HepG2 (cell line): Measurements from ENCODE around the gene AGAP1.

Source experiments
- CC2D1A ChIP-seq: sonication (generic); formaldehyde crosslinking; IDR thresholded peaks from 2 replicates; pipeline ENCODE4 v1.8.1; 2023; ENCODE audit warnings: mild to moderate bottlenecking, missing genetic modification reagents
- ESRRA ChIP-seq: sonication (generic); formaldehyde crosslinking; IDR thresholded peaks from 2 replicates; pipeline ENCODE4 v1.5.1; 2020; ENCODE audit warnings: mild to moderate bottlenecking, low read depth, missing genetic modification reagents
- KDM2A ChIP-seq: sonication (generic); formaldehyde crosslinking; IDR thresholded peaks from 2 replicates; pipeline ENCODE4 v1.4.0; 2020; ENCODE audit warnings: low read depth, missing genetic modification reagents, borderline replicate concordance
- POLR2A ChIP-seq, 2 experiments: IDR thresholded peaks; 2 replicates each; pipeline ENCODE4 v1.6.1; 2011; ENCODE audit warnings: low read depth in 2 of 2, low read length in 2 of 2, mild to moderate bottlenecking in 1 of 2, moderate library complexity in 1 of 2; ENCODE audit not compliant: insufficient read depth in 1 of 2
- TCF7 ChIP-seq: sonication (generic); IDR thresholded peaks from 2 replicates; pipeline ENCODE4 v1.6.1; 2016; ENCODE audit warnings: antibody characterized with exemption, low read depth
- TOE1 ChIP-seq: sonication (generic); formaldehyde crosslinking; IDR thresholded peaks from 2 replicates; pipeline ENCODE4 v1.4.0; 2020; ENCODE audit warnings: mild to moderate bottlenecking, missing genetic modification reagents
- ZNF101 ChIP-seq: sonication (generic); formaldehyde crosslinking; IDR thresholded peaks from 2 replicates; pipeline ENCODE4 v1.4.0; 2020; ENCODE audit warnings: mild to moderate bottlenecking, low read depth, missing genetic modification reagents, borderline replicate concordance
- ZNF350 ChIP-seq: sonication (generic); formaldehyde crosslinking; IDR thresholded peaks from 2 replicates; pipeline ENCODE4 v1.4.0; 2020; ENCODE audit warnings: mild to moderate bottlenecking, low read depth, missing genetic modification reagents, borderline replicate concordance
- TF ChIP-seq, protein P1 (sequence below): sonication (generic); formaldehyde crosslinking; IDR thresholded peaks from 2 replicates; pipeline ENCODE4 v1.5.0; 2020; ENCODE audit warnings: missing genetic modification reagents
- TF ChIP-seq, protein P2 (sequence below), 2 experiments: IDR thresholded peaks; 2 replicates each; pipeline ENCODE4 v1.6.1; 2011 to 2012; ENCODE audit warnings: low read length in 2 of 2, borderline replicate concordance in 1 of 2, low read depth in 1 of 2, mild to moderate bottlenecking in 1 of 2, moderate library complexity in 1 of 2

DNA sequence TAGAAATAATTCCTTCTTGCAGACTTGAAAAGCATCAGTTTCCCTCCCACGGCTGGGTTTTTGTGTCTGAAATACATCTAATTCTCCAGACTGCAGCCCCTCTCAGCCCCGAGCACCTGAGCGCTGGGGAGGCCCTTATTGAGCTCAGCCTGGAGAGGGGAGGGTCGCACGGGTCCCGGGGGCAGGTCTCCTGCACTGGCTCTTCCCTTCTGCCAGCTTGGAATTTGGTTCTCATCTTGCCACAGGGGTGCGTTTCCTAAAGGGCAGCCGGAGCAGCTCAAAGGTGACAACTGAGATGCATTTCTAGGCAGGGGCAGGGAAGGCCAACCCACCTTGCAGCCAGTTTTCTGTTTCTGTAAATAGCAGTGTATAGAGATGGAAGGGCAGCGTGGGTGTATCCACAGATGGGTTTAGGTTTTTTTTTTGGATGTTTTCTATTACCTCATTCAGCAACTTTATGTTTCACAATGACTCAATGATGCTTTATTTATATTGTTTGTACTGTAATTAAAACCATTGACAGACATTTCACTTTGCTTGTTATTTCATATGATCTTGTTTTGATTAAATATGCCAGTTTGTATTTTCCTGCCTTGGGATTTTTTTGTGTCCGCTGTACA is 637.3 kb downstream of the AGAP1 start:
- TF ChIP-seq TCF7 (no peak), TOE1 (CRISPR knock-in tag) (no peak), CC2D1A (CRISPR knock-in tag) (no peak), ESRRA (CRISPR knock-in tag) (no peak), ZNF101 (no peak), ZNF350 (CRISPR knock-in tag) (no peak), KDM2A (no peak), POLR2A (IDR thresholded peaks at IDR 0.05; ENCODE audit: insufficient read depth in 1 of 2, low read depth in 2 of 2, low read length in 2 of 2) (no peak)
- TF ChIP-seq, protein P1, sequence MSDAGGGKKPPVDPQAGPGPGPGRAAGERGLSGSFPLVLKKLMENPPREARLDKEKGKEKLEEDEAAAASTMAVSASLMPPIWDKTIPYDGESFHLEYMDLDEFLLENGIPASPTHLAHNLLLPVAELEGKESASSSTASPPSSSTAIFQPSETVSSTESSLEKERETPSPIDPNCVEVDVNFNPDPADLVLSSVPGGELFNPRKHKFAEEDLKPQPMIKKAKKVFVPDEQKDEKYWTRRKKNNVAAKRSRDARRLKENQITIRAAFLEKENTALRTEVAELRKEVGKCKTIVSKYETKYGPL (CRISPR knock-in tag) = no peak
- TF ChIP-seq, protein P2, sequence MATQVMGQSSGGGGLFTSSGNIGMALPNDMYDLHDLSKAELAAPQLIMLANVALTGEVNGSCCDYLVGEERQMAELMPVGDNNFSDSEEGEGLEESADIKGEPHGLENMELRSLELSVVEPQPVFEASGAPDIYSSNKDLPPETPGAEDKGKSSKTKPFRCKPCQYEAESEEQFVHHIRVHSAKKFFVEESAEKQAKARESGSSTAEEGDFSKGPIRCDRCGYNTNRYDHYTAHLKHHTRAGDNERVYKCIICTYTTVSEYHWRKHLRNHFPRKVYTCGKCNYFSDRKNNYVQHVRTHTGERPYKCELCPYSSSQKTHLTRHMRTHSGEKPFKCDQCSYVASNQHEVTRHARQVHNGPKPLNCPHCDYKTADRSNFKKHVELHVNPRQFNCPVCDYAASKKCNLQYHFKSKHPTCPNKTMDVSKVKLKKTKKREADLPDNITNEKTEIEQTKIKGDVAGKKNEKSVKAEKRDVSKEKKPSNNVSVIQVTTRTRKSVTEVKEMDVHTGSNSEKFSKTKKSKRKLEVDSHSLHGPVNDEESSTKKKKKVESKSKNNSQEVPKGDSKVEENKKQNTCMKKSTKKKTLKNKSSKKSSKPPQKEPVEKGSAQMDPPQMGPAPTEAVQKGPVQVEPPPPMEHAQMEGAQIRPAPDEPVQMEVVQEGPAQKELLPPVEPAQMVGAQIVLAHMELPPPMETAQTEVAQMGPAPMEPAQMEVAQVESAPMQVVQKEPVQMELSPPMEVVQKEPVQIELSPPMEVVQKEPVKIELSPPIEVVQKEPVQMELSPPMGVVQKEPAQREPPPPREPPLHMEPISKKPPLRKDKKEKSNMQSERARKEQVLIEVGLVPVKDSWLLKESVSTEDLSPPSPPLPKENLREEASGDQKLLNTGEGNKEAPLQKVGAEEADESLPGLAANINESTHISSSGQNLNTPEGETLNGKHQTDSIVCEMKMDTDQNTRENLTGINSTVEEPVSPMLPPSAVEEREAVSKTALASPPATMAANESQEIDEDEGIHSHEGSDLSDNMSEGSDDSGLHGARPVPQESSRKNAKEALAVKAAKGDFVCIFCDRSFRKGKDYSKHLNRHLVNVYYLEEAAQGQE (IDR thresholded peaks at IDR 0.05; ENCODE audit: borderline replicate concordance in 1 of 2, low read depth in 1 of 2, low read length in 2 of 2) = no peak
